Stimulated activated CD4-positive, alpha-beta T cell treated with anti-CD3 and anti-CD28 coated beads, Interleukin-1b, Interleukin-23, amount 100 ng/mL, for 1 hour (primary cell): ENCODE data around the gene CASZ1.

ENCODE experiments used
- DNase-seq, 2 donors: peaks; one replicate each; pipeline ENCODE4 v3.0.0-alpha.2; 2020; ENCODE audit warnings: low read depth in 2 of 2

CASZ1 gene, protein sequence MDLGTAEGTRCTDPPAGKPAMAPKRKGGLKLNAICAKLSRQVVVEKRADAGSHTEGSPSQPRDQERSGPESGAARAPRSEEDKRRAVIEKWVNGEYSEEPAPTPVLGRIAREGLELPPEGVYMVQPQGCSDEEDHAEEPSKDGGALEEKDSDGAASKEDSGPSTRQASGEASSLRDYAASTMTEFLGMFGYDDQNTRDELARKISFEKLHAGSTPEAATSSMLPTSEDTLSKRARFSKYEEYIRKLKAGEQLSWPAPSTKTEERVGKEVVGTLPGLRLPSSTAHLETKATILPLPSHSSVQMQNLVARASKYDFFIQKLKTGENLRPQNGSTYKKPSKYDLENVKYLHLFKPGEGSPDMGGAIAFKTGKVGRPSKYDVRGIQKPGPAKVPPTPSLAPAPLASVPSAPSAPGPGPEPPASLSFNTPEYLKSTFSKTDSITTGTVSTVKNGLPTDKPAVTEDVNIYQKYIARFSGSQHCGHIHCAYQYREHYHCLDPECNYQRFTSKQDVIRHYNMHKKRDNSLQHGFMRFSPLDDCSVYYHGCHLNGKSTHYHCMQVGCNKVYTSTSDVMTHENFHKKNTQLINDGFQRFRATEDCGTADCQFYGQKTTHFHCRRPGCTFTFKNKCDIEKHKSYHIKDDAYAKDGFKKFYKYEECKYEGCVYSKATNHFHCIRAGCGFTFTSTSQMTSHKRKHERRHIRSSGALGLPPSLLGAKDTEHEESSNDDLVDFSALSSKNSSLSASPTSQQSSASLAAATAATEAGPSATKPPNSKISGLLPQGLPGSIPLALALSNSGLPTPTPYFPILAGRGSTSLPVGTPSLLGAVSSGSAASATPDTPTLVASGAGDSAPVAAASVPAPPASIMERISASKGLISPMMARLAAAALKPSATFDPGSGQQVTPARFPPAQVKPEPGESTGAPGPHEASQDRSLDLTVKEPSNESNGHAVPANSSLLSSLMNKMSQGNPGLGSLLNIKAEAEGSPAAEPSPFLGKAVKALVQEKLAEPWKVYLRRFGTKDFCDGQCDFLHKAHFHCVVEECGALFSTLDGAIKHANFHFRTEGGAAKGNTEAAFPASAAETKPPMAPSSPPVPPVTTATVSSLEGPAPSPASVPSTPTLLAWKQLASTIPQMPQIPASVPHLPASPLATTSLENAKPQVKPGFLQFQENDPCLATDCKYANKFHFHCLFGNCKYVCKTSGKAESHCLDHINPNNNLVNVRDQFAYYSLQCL (N-terminal part only)

DNA sequence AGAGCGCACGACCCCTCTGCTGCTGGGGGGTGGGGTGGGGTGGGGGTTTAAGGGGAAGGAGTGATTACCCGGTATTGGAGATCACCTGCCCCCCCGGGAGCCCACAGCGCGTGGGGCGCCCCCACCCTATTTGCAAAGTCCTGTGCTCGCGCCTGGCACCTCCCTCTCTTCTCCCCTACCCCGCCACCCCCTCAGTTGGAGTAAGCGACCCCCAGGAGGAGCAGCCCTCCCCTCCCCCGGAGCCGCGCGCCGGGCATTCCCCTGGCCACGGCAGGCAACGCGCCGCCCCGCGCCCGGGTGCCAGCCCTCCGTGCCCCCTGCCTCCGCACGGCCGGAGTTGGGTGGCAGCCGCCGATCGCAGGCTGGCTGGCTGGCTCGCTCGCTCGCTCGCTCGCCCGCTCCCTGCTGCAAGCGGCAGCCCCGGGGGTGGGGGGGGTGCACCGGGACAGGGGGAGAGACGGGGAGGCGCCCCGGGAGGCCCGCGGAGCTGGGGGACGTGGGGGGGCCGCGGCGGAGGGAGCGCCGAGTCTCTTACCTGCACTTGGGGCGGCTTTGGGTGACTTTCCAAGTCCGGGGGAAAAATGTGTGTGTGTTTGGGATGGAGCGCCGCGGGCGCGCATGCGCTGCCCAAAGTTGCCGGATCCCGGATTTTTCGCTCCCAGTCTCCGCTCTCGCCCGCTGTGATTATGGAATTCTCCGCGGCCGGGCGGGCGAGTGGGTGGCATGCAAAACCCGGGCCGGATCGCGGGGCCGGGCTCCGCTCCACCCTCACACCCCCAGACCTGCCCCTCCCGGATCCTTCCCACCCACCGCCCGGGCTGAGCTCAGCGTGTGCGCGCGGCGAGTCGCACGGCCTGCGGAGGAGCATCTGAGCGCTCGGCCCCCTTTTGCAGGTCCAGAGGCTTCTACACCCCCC lies at the start of gene CASZ1:
TSS of gene CASZ1 (minus strand) at position 618 of the 916 bp plus-strand sequence. CDS start 102,757 bp downstream, outside the sequence.
- DNase-seq: no peak

GRCh38 chr1:10843697-10844096 lies 47.3 kb upstream of the CASZ1 start:
- DNase-seq: no peak

DNA sequence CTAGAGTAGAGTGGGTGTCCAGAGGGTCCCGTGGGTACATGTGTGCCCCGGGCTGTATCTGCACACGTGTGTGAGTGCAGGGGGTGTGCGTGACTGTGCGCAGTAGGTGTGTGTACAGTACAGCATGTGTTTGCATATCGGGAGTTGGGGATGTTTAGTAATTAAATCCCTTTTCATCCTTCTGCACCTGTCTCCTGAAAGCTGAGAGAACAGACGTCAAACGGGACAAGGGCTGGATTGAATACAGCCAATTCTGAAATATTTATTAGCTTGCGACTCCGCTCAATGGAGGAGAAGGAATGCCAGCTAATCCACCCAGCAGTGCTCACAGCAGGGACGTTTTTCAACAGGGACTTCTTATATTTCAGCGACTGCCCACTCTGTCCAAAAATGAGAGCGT lies 44.7 kb upstream of the CASZ1 start:
- no peak for DNase-seq

DNA sequence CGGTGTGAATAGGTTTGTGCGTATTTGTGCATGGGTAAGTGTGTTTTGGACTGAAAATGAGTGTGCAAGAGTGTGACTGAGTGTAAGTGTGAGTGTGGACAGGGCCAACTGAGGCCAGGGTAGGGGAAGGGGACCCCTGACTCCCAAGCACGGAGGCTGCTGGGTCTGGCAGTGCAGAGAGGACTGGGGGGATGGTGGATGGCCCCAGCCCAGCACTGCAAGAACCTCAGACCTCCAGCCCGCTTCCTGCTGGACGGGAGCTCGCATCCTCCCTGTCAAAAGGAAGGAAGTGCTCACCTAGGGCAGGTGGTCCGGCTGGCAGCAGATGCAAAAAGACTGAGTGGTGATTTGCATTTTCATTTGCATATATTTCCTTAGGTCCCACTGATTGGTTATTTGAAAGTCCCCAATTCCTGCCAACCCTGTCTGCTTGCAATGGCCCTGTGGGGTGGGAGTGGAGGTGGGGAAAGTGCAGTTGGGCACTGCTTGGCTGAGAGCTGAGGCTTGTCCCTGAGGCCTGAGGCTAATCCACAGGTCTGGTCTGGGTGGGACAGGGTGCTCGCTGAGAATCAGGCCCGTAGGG lies 42.8 kb upstream of the CASZ1 start:
- DNase-seq: no peak

DNA sequence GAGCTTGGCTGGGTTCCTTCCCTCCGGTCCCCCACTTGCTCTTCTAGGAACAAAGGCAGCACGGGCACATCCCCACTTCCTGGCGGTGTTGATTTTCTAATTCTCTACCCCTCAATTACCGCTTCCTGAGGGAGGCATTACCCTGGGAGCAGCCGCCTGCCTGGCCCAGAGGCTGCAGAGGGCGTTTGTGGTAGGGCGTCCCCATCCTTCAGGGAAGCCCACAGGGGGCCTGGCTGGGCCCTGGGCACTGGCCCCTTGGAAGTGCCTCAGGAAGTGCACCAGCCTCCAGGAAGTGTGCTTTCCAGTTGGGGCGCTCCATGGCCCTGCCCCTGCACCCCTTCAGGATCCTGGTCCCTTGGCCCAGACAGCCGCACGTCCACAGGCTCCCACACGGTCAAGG lies 42.1 kb upstream of the CASZ1 start:
- DNase-seq: no peak

DNA sequence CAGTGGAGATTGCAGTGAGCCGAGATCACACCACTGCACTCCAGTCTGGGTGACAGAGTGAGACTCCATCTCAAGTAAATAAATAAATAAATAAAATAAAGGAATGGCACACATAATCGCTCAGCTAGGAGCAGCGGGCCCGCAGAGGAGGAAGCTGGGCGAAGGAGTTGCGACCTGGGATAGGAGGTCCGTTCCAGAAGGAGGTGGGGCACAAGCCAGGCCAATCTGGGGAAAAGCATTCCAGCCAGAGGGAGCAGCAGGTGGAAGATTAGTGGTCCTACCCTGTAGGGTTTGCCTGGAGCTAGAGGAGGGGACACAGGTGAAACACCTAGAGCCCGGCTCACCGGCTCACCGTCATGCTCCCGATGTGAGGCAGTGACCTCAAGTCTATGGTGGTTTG lies 40.3 kb upstream of the CASZ1 start:
- DNase-seq: no peak

DNA sequence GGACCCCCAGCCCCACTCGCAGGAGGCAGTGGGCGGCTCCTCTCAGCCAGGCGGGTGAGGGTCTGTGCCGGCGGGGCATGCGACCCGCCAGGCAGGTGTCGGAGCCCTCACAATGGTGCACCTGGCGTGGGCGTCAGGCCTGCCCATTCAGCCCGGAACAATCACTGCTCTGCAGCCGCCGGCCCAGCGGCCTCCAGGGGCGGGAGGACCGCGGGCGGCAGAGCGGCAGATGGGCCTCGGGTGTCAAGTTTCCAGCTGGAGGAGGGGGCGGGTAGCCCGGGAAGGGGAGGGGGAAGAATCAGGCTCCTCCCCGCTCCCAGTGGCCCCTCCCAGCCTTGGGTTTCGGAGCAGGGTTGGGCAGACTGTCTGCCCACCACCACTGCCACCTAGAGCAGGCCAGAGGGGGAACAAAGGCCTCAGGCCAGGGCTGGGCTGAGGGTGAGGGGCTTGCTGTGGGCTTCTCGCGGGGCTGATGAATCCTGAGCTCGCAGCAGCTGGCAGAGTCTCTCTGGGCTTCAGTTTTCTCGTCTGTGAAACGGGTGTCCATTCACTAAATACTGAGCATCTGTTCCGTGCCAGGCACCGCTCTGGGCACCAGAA lies 39.5 kb upstream of the CASZ1 start:
- no peak for DNase-seq

GRCh38 chr1:10835421-10835820 lies 39.0 kb upstream of the CASZ1 start:
- DNase-seq: no peak

DNA sequence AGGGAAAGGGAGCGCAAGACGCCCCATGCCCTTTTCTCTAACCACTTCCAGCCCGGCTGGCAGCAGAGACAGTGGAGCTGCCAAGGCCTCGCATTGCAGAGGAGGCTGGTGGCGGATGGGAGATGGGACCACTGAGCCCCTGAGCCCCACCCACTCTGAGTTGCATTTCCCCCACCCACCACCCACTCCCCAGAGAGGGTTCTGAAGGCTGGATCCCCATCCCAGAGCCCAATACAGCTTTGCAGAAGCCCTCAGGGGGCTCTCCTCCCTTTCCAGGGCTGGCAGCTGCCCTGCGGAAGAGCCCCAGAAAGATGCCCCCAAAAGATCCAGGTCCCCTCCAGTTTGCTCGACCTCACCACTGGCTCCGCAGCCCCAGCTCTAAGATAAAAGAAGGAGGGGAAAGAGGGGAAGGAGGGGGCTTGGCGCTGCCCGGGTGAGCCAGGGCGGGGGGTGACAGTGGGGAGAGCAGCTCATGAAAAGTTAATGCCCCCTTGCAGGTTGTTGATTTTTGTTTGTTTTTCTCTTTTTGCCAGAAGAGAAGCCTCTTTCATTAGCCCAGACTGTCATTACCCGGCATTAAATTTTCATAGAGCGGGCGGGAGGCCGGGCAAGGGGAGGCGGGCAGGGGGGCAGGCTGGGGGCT lies 38.4 kb upstream of the CASZ1 start:
- DNase-seq: no peak

DNA sequence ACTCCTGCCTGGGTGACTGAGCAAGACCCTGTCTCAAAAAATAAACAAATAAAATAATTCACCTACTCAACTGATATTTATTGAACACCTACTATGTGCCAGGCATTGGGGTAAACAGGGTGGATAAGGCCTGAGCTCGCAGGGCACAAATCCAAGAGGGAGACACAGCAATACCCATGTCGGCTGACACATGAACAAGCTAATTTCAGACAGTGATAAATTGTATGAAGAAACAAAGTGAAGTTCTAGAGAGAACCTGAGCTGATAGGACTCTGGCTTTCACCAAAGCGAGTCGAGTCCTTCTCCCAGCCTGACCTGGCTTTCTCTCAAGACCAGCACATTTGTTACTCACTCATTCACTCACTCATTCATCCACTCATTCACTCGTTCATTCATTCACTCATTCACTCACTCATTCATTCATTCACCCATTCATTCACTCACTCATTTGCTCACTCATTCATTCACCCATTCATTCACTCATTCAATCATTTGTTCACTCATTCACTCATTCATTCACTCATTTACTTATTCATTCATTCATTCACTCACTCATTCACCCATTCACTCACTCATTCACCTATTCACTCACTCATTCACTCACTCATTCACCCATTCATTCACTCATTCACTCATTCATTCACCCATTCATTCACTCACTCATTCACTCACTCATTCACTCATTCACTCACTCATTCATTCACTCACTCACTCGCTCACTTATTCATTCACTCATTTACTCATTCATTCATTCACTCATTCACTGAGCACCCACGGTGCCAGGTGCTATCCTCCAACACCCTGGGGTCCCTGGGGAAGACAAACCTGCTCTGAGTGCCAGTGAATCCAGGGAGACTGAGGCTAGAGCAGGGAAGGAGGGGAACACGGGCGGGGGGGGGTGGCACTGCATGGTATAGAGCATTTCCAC lies 37.4 kb upstream of the CASZ1 start:
- DNase-seq: no peak

GRCh38 chr1:10832703-10833102 lies 36.3 kb upstream of the CASZ1 start:
- DNase-seq: no peak

- DNase-seq: no peak
Measured at GRCh38 chr1:10830961-10831668, 34.7 kb upstream of the CASZ1 start.

GRCh38 chr1:10829965-10830515 lies 33.6 kb upstream of the CASZ1 start:
- no peak for DNase-seq

DNA sequence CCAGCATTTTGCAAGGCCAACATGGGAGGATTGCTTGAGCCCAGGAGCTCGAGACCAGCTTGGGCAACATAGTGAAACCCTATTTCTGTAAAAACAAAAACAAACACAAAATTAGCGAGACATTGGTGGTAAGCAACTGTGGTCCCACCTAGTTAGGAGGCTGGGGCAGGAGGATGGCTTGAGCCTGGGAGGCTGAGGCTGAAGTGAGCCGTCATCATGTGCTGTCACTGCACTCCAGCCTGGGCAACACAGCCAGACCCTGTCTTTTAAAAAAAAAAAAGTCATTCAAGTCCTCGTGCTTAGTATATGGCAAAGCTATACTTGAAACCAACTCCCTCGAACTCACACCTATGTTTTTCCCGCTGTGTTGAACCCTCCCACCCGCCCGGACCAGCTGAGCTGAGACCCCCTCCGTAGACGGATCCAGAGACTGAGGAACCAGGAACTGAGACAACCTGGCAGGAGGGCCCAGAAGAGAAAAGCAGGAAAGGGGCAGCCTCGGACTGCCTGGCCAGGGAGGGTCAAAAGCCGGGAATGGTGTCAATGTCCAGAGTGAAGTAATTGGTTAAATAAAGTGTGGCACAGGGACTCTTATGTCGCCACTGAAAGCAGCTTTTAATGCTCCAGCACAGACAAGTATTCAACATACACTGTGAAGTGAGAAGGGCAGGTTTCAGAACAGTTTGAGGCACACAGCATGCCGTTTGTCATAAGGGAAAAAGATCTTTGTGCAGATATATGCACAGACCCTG lies 32.8 kb upstream of the CASZ1 start:
- no peak for DNase-seq

DNA sequence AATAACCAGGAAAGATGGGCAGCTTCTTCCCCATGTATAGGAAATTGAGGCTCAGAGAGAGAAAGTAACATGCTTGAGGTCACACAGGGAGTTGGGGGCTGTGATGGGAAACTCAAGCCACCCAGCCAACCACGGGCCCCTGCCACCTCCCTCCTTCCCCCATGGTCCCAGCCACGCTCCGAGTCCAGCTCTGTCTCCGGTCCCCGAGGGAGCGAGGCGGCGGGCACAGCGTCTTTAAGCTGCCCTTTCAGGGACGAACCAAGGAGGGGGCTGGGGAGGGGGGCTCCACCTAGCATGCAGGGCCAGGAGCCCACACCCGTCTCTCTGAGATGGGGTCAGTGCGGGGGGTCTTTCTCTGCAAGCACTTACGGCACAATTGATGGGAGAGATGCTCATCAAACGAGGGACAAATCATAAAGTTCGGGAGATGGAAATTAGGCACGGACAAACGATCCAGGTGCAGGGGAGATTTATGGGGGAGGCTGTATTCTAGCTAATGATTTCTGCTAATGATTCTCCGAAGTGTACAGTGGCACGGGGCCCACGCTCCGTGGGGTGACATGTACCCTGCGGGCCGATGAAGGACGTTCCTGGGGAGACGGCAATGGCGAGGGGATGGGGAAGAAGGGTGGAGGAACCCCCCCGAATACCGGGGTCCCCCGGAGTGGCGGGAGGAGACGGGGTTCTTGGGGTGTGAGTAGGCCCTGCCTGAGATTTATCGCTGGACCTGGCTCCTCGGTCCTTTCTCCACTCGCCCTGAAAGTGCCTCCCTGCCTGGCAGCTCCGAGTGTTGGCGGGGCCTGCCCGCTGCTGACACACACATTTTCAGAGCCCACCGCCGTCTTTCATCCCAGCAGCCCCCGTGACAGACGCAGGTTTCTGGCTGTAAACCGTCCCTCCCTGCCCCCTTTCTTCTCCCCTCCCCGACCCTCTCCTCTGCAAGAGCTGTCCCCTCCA lies 31.2 kb upstream of the CASZ1 start:
- no peak for DNase-seq

- DNase-seq: no peak
Measured at GRCh38 chr1:10825592-10825991, 29.1 kb upstream of the CASZ1 start.
